Measurements from ENCODE around the gene HARBI1. TPM values are rescaled to one million over a fixed set of nuclear protein-coding genes. Genes with fewer than 3 reads are reported as not detected.
A peak's percentile ranks its signal among the peaks of the same experiment; 100 is the strongest.

Gene HARBI1
- total RNA-seq, 2 experiments from 2014 or later = 6.3 to 6.6 TPM

GRCh38 chr11:46603704-46604308 is 13.2 kb downstream of the HARBI1 start:
- POLR2A ChIA-PET = no interaction called here
- DNase-seq = no peak
- Mint-ChIP-seq H3K27ac (peak overlapping the region; percentile 47), H3K36me3 (ENCODE audit: low read depth) (no peaks in the 10 kb centered on the region), H3K9me3 (no peaks in the 10 kb centered on the region), H3K4me1 (no peaks in the 10 kb centered on the region), H3K4me3 (no peak overlapping the region), H3K27me3 (no peaks in the 10 kb centered on the region)
- CTCF ChIA-PET = no interaction called here

GRCh38 chr11:46601129-46601528 is 15.9 kb downstream of the HARBI1 start:
- Mint-ChIP-seq H3K4me3 (no peak overlapping the region), H3K27me3 (no peaks in the 10 kb centered on the region), H3K36me3 (ENCODE audit: low read depth) (no peaks in the 10 kb centered on the region), H3K4me1 (peaks cover 7% of the 10 kb centered on the region), H3K27ac (no peak overlapping the region), H3K9me3 (no peaks in the 10 kb centered on the region)
- POLR2A ChIA-PET = no interaction called here
- CTCF ChIA-PET = interaction anchor here (0.7 to 1.5 kb wide), 3 partner anchors 23 to 654 kb away, joined by 3 to 7 read pairs (median 3); no protein-coding TSS in a partner anchor
- no peak for DNase-seq

GRCh38 chr11:46600194-46600960 is 16.6 kb downstream of the HARBI1 start:
- DNase-seq = no peak
- Mint-ChIP-seq H3K9me3 (no peaks in the 10 kb centered on the region), H3K27ac (no peak overlapping the region), H3K4me3 (no peak overlapping the region), H3K27me3 (no peaks in the 10 kb centered on the region), H3K4me1 (peaks cover 7% of the 10 kb centered on the region), H3K36me3 (ENCODE audit: low read depth) (no peaks in the 10 kb centered on the region)
- ChIA-PET CTCF (interaction anchor here (0.6 to 1.5 kb wide), 6 partner anchors 12 to 655 kb away, joined by 3 to 4 read pairs (median 3); no protein-coding TSS in a partner anchor), POLR2A (no interaction called here)

- H3K27me3 Mint-ChIP-seq = no peaks in the 10 kb centered on the region
- DNase-seq = no peak
- no peak overlapping the region for H3K4me3 Mint-ChIP-seq
- no peak overlapping the region for H3K27ac Mint-ChIP-seq
- no peaks in the 10 kb centered on the region for H3K36me3 Mint-ChIP-seq (ENCODE audit: low read depth)
- ChIA-PET POLR2A (no interaction called here), CTCF (interaction anchor here (0.6 to 1.5 kb wide), 7 partner anchors 12 to 244 kb away, joined by 3 to 4 read pairs (median 3); no protein-coding TSS in a partner anchor)
- H3K9me3 Mint-ChIP-seq = no peaks in the 10 kb centered on the region
- peaks cover 8% of the 10 kb centered on the region for H3K4me1 Mint-ChIP-seq
Observed at GRCh38 chr11:46599340-46600193, 17.5 kb downstream of the HARBI1 start.

DNA sequence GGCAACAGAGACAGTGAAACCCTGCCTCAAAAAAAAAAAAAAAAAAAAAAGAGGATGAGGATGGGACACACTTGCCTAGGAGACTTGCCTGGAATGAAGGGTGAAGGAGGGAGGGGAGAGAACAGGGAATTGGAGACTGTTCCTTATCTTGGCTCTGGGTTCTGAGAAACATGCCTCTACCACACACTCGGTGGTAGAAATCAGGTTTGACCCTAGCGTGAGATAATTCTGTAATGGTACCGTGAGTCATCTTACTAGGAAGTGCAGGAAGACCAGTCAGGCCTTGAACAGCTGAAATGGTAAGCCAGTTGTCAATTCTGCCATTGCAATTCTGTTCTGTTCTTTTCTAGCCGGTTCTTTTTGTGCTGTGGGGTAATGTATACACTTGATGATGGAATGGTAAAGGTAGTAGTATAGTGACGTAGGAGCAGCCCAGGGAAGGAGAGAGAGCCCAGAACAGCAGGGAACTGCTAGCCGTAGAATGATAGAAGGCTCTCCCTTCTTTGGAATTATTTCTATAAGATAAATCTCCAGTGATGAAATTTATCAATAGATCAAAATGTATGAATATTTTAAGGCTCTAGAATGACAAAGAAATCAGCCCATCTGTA is 19.3 kb downstream of the HARBI1 start:
- Mint-ChIP-seq H3K4me1 (peaks cover 23% of the 10 kb centered on the region), H3K27ac (no peak overlapping the region), H3K36me3 (ENCODE audit: low read depth) (peaks cover 9% of the 10 kb centered on the region), H3K9me3 (peaks cover 4% of the 10 kb centered on the region), H3K4me3 (no peak overlapping the region), H3K27me3 (no peaks in the 10 kb centered on the region)
- no peak for DNase-seq
- ChIA-PET POLR2A (no interaction called here), CTCF (interaction anchor here (0.6 kb wide), 1 partner anchor 9 kb away, joined by 3 read pairs; no protein-coding TSS in a partner anchor)

DNA sequence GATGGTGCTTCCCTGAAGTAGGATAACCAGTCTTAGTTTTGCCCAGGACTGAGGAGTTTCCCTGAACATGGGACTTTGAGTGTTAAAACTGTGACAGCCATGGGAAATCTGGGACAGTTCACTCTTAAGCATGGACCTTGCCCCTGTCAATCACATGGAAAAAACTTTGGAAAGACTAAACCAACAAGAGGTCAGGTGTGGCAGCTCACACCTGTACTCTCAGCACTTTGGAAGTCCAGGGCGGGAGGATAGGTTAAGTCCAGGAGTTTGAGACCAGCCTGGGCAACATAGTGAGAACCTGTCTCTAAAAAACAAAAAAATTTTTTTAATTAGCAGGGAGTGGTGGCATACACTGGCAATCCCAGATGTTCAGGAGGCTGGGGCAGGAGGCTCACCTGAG is 19.9 kb downstream of the HARBI1 start:
- CTCF ChIA-PET = no interaction called here
- POLR2A ChIA-PET = no interaction called here

GRCh38 chr11:46594785-46595184 is 22.2 kb downstream of the HARBI1 start:
- DNase-seq = no peak
- Mint-ChIP-seq H3K4me3 (peak overlapping the region; percentile 91), H3K9me3 (peaks cover 4% of the 10 kb centered on the region), H3K27me3 (no peaks in the 10 kb centered on the region), H3K27ac (peak overlapping the region; percentile 92), H3K4me1 (peaks cover 44% of the 10 kb centered on the region), H3K36me3 (ENCODE audit: low read depth) (peaks cover 15% of the 10 kb centered on the region)
- CTCF ChIA-PET = interaction anchor here (0.6 to 1.0 kb wide), 3 partner anchors 28 to 244 kb away, joined by 3 to 6 read pairs (median 3); no protein-coding TSS in a partner anchor
- POLR2A ChIA-PET = no interaction called here

More for the DNA sequence above, 19.9 kb downstream of the HARBI1 start:
- Mint-ChIP-seq H3K27ac (no peak overlapping the region), H3K27me3 (no peaks in the 10 kb centered on the region), H3K36me3 (ENCODE audit: low read depth) (peaks cover 10% of the 10 kb centered on the region), H3K4me3 (no peak overlapping the region), H3K4me1 (peaks cover 28% of the 10 kb centered on the region), H3K9me3 (peaks cover 4% of the 10 kb centered on the region)
- no peak for DNase-seq

- no peak for DNase-seq
- peak overlapping the region; percentile 92 for H3K27ac Mint-ChIP-seq
- no peaks in the 10 kb centered on the region for H3K27me3 Mint-ChIP-seq
Observed at GRCh38 chr11:46594374-46594700, 22.7 kb downstream of the HARBI1 start.

GRCh38 chr11:46593550-46594373 is 23.3 kb downstream of the HARBI1 start, which contains the start of gene AMBRA1:
AMBRA1 (minus strand) TSS chr11:46594023; CDS start chr11:46548380, 45,643 bp downstream.
- peak; percentile 89 for DNase-seq
- Mint-ChIP-seq H3K4me3 (peak within 1 kb of the TSS; percentile 91), H3K4me1 (peaks cover 51% of the 10 kb centered on the region), H3K27me3 (no peaks in the 10 kb centered on the region), H3K9me3 (peaks cover 4% of the 10 kb centered on the region), H3K36me3 (ENCODE audit: low read depth) (peaks cover 18% of the 10 kb centered on the region), H3K27ac (peak within 1 kb of the TSS; percentile 92)
- CTCF ChIA-PET = interaction anchor here (0.8 to 1.2 kb wide), 5 partner anchors 18 to 354 kb away, joined by 3 to 6 read pairs (median 3); no protein-coding TSS in a partner anchor
- POLR2A ChIA-PET = interaction anchor here (0.6 to 1.0 kb wide), 3 partner anchors 19 to 271 kb away, joined by 4 to 5 read pairs (median 5); no protein-coding TSS in a partner anchor

More at GRCh38 chr11:46594374-46594700, 22.7 kb downstream of the HARBI1 start:
- peaks cover 4% of the 10 kb centered on the region for H3K9me3 Mint-ChIP-seq
- ChIA-PET POLR2A (interaction anchor here (0.6 to 1.0 kb wide), 2 partner anchors 20 to 271 kb away, joined by 5 read pairs; no protein-coding TSS in a partner anchor), CTCF (interaction anchor here (1.0 to 1.2 kb wide), 5 partner anchors 17 to 244 kb away, joined by 3 to 6 read pairs (median 4); no protein-coding TSS in a partner anchor)
- peaks cover 45% of the 10 kb centered on the region for H3K4me1 Mint-ChIP-seq
- H3K4me3 Mint-ChIP-seq = peak overlapping the region; percentile 91
- H3K36me3 Mint-ChIP-seq (ENCODE audit: low read depth) = peaks cover 15% of the 10 kb centered on the region

GRCh38 chr11:46590740-46591605 is 26.1 kb downstream of the HARBI1 start:
- Mint-ChIP-seq H3K27ac (no peak overlapping the region), H3K9me3 (peaks cover 4% of the 10 kb centered on the region), H3K27me3 (no peaks in the 10 kb centered on the region), H3K36me3 (ENCODE audit: low read depth) (peaks cover 27% of the 10 kb centered on the region), H3K4me1 (peaks cover 52% of the 10 kb centered on the region), H3K4me3 (peak overlapping the region; percentile 19)
- no peak for DNase-seq
- CTCF ChIA-PET = interaction anchor here (0.5 to 2.3 kb wide), 5 partner anchors 30 to 714 kb away, joined by 3 to 8 read pairs (median 4); no protein-coding TSS in a partner anchor
- POLR2A ChIA-PET = no interaction called here

- Mint-ChIP-seq H3K9me3 (no peaks in the 10 kb centered on the region), H3K27ac (no peak overlapping the region), H3K4me1 (peaks cover 44% of the 10 kb centered on the region), H3K36me3 (ENCODE audit: low read depth) (peaks cover 24% of the 10 kb centered on the region), H3K27me3 (no peaks in the 10 kb centered on the region), H3K4me3 (no peak overlapping the region)
- ChIA-PET POLR2A (no interaction called here), CTCF (interaction anchor here (1.1 to 1.2 kb wide), 2 partner anchors 9 to 14 kb away, joined by 3 read pairs; no protein-coding TSS in a partner anchor)
- DNase-seq = no peak
Observed at GRCh38 chr11:46588915-46589314, 28.1 kb downstream of the HARBI1 start.
